GM12864 (cell line): ENCODE measurements around the gene APOA5.

ENCODE experiments used
- DNase-seq: peaks from one replicate; pipeline ENCODE4 v3.0.0-alpha.2; 2011; ENCODE audit warnings: low read depth
- H3K4me3 ChIP-seq: 2 replicates; pipeline ENCODE4 v1.5.1; 2011; ENCODE audit warnings: mild to moderate bottlenecking, low read depth, low read length, control low read depth
- CTCF ChIP-seq: IDR thresholded peaks from 2 replicates; pipeline ENCODE4 v1.5.1; 2011; ENCODE audit warnings: low read depth, mild to moderate bottlenecking, moderate library complexity, low read length, control low read depth, inconsistent platforms; ENCODE audit errors: missing control alignments

APOA5 gene

GRCh38 chr11:116790167-116791001 lies 1.3 kb downstream of the APOA5 start:
- DNase-seq: no peak
- no peak overlapping the region for H3K4me3 ChIP-seq
- TF ChIP-seq CTCF: no peak

GRCh38 chr11:116788975-116789374 lies 2.7 kb downstream of the APOA5 start:
- no peak overlapping the region for H3K4me3 ChIP-seq
- DNase-seq: no peak
- no peak for TF ChIP-seq CTCF

DNA sequence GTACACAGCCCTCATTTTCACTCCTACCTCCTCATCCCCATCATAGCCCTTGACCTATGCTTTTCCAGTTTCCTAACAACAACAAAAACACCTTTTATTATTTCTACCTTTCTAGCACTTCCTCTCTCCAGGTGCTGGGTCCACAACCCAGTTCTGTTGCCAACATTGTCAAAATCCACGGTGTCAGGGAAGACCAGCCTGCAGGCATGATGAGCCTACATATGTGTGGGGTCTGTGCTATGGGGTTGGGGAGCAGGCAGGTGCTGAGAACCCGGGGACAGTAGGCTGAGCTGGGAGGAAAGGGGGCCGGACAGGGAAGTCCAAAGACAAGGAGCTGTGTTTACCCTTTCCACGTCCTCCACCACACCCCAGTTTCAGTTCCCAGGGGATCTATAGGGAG lies 3.1 kb downstream of the APOA5 start:
- no peak for TF ChIP-seq CTCF
- H3K4me3 ChIP-seq: peak overlapping the region; percentile 88
- no peak for DNase-seq

- TF ChIP-seq CTCF: no peak
- H3K4me3 ChIP-seq: peak within 1 kb of the TSS; percentile 88
- DNase-seq: no peak
Measured at GRCh38 chr11:116787786-116788486, 3.7 kb downstream of the APOA5 start, which contains the start of gene ZPR1. Gene ZPR1, minus strand, starts transcription at chr11:116788023. Its CDS starts 33 bp downstream, at chr11:116787990.

GRCh38 chr11:116787436-116787785 lies 4.3 kb downstream of the APOA5 start:
- DNase-seq: no peak
- no peak for TF ChIP-seq CTCF
- peak overlapping the region; percentile 88 for H3K4me3 ChIP-seq

DNA sequence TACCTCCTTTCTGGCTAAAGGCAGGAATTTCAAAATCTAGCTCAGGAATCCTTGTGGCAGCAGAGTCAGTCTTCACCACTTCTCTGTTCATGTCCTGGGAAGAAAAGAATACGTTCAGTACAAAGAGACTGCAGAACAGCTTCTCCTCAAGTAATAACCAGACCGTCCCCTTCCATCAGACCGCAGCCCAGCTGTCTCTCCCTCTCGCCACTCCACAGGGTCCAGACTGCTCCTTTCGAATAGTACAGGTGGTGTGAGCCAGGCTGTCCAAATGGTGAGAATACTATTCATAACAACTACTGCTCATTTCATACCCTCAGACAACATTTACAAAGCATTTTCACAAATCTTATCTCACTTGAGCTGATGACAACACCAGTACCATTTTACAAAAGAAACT lies 4.7 kb downstream of the APOA5 start:
- H3K4me3 ChIP-seq: peak overlapping the region; percentile 88
- no peak for DNase-seq
- no peak for TF ChIP-seq CTCF
